Mesothelial cell of epicardium (in vitro differentiated cells): ENCODE measurements around the gene PRSS3. TPM values are rescaled to one million over a fixed set of nuclear protein-coding genes. Genes with fewer than 3 reads are reported as not detected.
"Not testable (repeated sequence)": the region's sequence is repeated elsewhere in the genome, so short reads cannot be mapped to it uniquely, and the experiment has no call there.

Source experiments
- DNase-seq, 2 experiments: peaks; one replicate each; pipeline ENCODE4 v3.0.0; 2021; ENCODE audit warnings: low spot score in 2 of 2; ENCODE audit not compliant: unreplicated experiment in 2 of 2
- H3K27ac Mint-ChIP-seq: 2 replicates; pipeline ENCODE4 v1.8.0; 2021; ENCODE audit warnings: mixed read lengths
- H3K27me3 Mint-ChIP-seq: 2 replicates; pipeline ENCODE4 v1.8.0; 2021; ENCODE audit warnings: low read depth, mixed read lengths
- H3K36me3 Mint-ChIP-seq: 2 replicates; pipeline ENCODE4 v1.8.0; 2021; ENCODE audit warnings: mixed read lengths
- H3K4me1 Mint-ChIP-seq: 2 replicates; pipeline ENCODE4 v1.8.0; 2021; ENCODE audit warnings: mixed read lengths
- H3K4me3 Mint-ChIP-seq: 2 replicates; pipeline ENCODE4 v1.8.0; 2021; ENCODE audit warnings: mild to moderate bottlenecking, moderate library complexity, mixed read lengths
- H3K9me3 Mint-ChIP-seq: 2 replicates; pipeline ENCODE4 v1.8.0; 2021; ENCODE audit warnings: mixed read lengths
- total RNA-seq: library from RNA; stranded (reverse); gene quantifications from 3 replicates; pipeline ENCODE4 v1.2.1, GENCODE V29; 2021
- TF ChIP-seq, protein P1 (sequence below): fragments of 200-600 bp; sonication (generic); IDR thresholded peaks from one replicate; pipeline ENCODE4 v1.5.0; 2021; ENCODE audit warnings: antibody characterized with exemption; ENCODE audit not compliant: unreplicated experiment

PRSS3 gene
- not detected in 3 replicates for total RNA-seq

- Mint-ChIP-seq H3K4me1 (peaks cover 6% of the 10 kb centered on the region), H3K27ac (no peak within 1 kb of the TSS), H3K9me3 (peaks cover 4% of the 10 kb centered on the region), H3K36me3 (peaks cover 2% of the 10 kb centered on the region), H3K4me3 (no peak within 1 kb of the TSS), H3K27me3 (peaks cover 45% of the 10 kb centered on the region)
- TF ChIP-seq, protein P1, sequence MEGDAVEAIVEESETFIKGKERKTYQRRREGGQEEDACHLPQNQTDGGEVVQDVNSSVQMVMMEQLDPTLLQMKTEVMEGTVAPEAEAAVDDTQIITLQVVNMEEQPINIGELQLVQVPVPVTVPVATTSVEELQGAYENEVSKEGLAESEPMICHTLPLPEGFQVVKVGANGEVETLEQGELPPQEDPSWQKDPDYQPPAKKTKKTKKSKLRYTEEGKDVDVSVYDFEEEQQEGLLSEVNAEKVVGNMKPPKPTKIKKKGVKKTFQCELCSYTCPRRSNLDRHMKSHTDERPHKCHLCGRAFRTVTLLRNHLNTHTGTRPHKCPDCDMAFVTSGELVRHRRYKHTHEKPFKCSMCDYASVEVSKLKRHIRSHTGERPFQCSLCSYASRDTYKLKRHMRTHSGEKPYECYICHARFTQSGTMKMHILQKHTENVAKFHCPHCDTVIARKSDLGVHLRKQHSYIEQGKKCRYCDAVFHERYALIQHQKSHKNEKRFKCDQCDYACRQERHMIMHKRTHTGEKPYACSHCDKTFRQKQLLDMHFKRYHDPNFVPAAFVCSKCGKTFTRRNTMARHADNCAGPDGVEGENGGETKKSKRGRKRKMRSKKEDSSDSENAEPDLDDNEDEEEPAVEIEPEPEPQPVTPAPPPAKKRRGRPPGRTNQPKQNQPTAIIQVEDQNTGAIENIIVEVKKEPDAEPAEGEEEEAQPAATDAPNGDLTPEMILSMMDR, result no peak
- no peak for DNase-seq
Observed at GRCh38 chr9:33795281-33795680, at the start of gene PRSS3. Gene PRSS3 (plus strand): TSS chr9:33795561. CDS start chr9:33795574, 13 bp downstream.

DNA sequence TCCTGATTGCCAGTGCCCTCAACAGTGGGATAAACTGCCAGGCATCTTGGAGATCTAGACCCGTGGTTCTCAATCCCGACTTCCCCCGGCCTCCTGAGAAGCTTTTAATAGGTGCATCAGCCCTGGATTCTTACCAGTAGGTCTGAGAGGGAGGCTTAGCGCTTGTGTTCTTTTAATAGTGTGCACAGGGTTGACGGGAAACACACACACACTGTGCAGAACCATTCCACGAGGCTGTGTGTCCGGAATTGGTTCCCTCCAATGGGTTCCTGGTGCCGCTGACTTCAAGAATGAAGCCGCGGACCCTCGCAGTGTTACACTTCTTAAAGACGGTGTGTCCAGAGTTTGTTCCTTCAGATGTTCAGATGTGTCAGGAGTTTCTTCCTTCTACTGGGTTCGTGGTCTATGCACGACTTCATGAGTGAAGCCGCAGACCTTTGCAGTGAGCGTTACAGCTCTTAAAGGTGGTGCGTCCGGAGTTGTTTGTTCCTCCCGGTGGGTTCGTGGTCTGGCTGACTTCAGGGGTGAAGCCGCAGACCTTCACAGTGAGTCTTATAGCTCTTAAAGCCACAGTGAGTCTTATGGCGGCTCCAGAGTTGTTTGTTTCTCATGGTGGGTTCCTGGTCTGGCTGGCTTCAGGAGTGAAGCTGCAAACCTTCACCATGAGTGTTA, 46.6 kb upstream of the PRSS3 start:
- TF ChIP-seq, protein P1, result no peak
- H3K27ac Mint-ChIP-seq, result no peak overlapping the region
- peaks cover 2% of the 10 kb centered on the region for H3K4me1 Mint-ChIP-seq
- no peak for DNase-seq
- peaks cover 42% of the 10 kb centered on the region for H3K27me3 Mint-ChIP-seq
- peaks cover 4% of the 10 kb centered on the region for H3K9me3 Mint-ChIP-seq
- no peak overlapping the region for H3K4me3 Mint-ChIP-seq
- H3K36me3 Mint-ChIP-seq, result no peaks in the 10 kb centered on the region

- not testable (repeated sequence) for H3K36me3 Mint-ChIP-seq, H3K27ac Mint-ChIP-seq, H3K4me3 Mint-ChIP-seq, DNase-seq, H3K4me1 Mint-ChIP-seq, H3K9me3 Mint-ChIP-seq
- H3K27me3 Mint-ChIP-seq, result peaks cover 44% of the 10 kb centered on the region
Observed at GRCh38 chr9:33749305-33749654, 46.1 kb upstream of the PRSS3 start.

GRCh38 chr9:33750307-33750838, 45.0 kb upstream of the PRSS3 start:
- Mint-ChIP-seq H3K4me3 (no peak overlapping the region), H3K36me3 (no peaks in the 10 kb centered on the region), H3K27ac (no peak overlapping the region), H3K27me3 (peaks cover 50% of the 10 kb centered on the region), H3K9me3 (no peaks in the 10 kb centered on the region), H3K4me1 (peaks cover 2% of the 10 kb centered on the region)
- TF ChIP-seq, protein P1, result no peak
- no peak for DNase-seq

DNA sequence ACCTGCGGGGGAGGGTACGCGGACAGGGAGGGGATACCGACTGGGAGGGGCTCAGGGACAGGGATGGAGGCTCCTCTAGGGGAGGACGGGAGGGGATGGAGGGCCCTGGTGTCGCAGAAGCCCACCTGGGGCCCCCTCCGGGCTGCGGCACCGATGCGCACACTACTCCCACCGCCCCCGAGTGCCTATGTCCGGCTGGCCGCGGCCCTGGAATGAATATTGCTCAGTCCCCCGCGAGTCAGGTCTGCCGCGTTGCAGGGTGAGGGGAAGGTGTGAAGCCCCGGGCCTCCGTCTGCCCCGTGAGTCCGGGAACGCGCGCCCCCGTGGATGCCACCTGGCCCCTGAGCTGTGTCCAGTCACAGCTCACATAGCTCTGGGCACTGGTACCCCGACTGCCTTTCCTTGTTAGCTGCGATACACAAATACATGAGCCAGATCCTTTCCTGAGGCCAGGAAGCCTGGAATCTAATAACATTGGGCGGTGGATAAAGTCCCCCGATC, 44.5 kb upstream of the PRSS3 start:
- Mint-ChIP-seq H3K9me3 (no peaks in the 10 kb centered on the region), H3K27me3 (peaks cover 48% of the 10 kb centered on the region), H3K36me3 (no peaks in the 10 kb centered on the region), H3K4me3 (no peak overlapping the region), H3K4me1 (peaks cover 2% of the 10 kb centered on the region), H3K27ac (no peak overlapping the region)
- no peak for DNase-seq
- TF ChIP-seq, protein P1, result no peak

DNA sequence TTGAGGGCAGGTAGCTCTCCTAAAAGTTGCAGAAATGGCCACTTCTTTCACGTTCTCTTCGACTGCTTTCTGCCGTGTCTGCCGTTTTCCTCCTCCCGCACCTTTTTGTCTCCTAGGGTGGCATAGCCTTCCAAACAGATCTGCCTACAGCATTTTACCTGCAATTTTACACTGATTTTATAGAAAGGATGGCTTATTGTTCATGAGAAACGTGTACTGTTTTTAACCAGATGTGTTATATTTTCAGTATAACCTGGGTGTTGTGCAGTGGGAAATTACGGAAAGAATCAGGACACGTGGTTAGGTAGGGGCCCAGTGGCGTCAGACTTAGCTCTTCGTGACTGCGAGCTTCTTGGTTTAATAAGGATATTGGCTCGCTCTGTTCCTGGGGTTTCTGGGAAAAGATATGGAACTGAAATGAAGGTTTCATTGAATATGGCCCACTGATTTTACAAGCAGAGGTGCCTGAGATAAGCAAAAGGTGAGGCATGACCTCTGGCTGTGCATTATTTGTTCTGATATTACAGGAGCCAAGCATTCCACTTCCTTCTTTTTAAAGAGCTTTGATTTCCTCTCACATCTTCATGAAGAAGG, 43.7 kb upstream of the PRSS3 start:
- H3K27ac Mint-ChIP-seq, result no peak overlapping the region
- H3K36me3 Mint-ChIP-seq, result no peaks in the 10 kb centered on the region
- TF ChIP-seq, protein P1, result no peak
- no peak overlapping the region for H3K4me3 Mint-ChIP-seq
- peaks cover 2% of the 10 kb centered on the region for H3K4me1 Mint-ChIP-seq
- H3K27me3 Mint-ChIP-seq, result peaks cover 47% of the 10 kb centered on the region
- no peak for DNase-seq
- H3K9me3 Mint-ChIP-seq, result no peaks in the 10 kb centered on the region
